GM18507 (cell line): ENCODE measurements around the gene RAB20.
A peak's percentile ranks its signal among the peaks of the same experiment; 100 is the strongest.
"Not testable (repeated sequence)": the region's sequence is repeated elsewhere in the genome, so short reads cannot be mapped to it uniquely, and the experiment has no call there.

Experiments
- DNase-seq: peaks from one replicate; pipeline ENCODE4 v3.0.0; 2011; ENCODE audit warnings: low read depth; ENCODE audit not compliant: insufficient read length; ENCODE audit errors: extremely low spot score
- FAIRE-seq: peaks from 2 replicates; lab custom pipeline; 2011; peaks lifted over from hg19 to GRCh38; lab: Jason Lieb, UNC

RAB20 gene, protein sequence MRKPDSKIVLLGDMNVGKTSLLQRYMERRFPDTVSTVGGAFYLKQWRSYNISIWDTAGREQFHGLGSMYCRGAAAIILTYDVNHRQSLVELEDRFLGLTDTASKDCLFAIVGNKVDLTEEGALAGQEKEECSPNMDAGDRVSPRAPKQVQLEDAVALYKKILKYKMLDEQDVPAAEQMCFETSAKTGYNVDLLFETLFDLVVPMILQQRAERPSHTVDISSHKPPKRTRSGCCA

GRCh38 chr13:110561344-110562035 lies at the start of gene RAB20:
RAB20 (minus strand) TSS chr13:110561722; CDS start chr13:110561519, 203 bp downstream.
- FAIRE-seq = no peak

GRCh38 chr13:110610955-110611595 lies 49.6 kb upstream of the RAB20 start:
- FAIRE-seq = peak; percentile 92
- DNase-seq = peak; percentile 54

More at GRCh38 chr13:110561344-110562035, at the start of gene RAB20:
- DNase-seq = peak; percentile 67

DNA sequence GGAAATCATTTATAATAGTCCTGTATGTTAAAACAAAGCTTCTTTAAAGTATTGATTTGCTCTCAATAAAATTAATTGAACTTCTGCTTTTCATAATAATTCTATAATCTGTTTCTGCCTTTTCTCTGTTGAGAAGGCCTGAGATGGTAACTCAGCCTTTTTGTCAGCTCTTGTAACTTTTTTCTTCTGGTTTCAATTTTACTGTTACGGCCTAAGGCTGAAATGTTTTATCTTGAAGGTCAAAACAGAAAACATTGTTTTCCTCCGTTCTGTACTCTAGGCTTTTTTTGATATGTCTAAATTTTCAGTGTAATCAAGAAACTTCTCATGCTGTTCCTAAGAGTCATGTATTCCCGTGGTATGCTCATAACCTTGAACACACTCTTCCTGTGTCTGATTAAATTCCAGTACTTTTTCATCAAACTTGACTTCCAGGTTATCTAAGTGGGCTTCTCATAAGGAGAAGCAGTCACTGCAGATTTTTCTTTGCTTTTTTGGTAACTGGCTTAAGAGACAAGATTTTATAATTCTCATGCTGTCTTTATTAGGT lies 46.2 kb upstream of the RAB20 start:
- no peak for DNase-seq
- peak; percentile 68 for FAIRE-seq

GRCh38 chr13:110606281-110606680 lies 44.8 kb upstream of the RAB20 start:
- not testable (repeated sequence) for DNase-seq, FAIRE-seq

- DNase-seq (no peak), FAIRE-seq (no peak)
These were observed 43.6 kb upstream of the RAB20 start for GRCh38 chr13:110605132-110605531.

DNA sequence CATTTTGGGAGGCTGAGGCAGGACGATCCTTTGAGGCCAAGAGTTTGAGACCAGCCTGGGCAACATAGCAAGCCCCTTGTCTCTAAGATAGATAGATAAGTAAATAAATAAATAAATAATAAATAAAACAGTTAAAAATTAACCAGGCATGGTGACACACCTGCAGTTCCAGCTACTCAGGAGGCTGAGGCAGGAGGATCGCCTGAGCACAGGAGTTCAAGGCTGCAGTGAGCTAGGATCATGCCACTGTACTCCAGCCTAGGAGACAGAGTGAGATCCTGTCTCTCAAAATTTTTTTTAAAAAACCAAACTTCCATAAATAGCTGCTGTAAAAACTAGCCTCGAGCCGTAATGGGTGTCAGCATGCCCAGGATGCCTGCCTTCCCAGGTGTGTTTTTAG lies 39.5 kb upstream of the RAB20 start:
- no peak for FAIRE-seq
- DNase-seq = no peak

DNA sequence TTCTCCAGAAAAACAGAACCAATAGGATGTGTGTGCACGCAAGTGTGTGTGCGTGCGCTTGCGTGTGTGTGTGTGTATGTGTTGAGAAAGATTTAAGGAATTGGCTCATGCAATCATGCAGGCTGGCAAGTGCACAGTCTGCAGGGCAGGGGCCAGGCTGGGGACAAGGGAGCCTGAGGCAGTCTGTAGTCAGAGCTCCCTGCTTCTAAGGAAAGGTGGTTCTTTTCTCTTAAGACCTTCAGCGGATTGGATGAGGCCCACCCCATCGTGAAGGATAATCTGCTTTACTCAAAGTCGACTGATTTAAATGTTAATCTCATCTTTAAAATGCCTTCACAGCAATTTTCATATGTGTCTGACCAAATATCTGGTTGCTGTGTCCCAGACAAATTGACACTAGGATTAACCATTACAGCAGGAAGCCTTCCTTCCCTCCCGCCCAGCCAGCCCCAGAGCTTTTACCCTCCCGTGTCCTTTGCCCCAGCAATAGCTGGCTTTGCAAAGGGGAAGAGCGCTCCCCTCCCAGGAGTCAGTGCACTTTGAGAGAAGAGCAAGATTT lies 38.8 kb upstream of the RAB20 start:
- DNase-seq (no peak), FAIRE-seq (no peak)

DNA sequence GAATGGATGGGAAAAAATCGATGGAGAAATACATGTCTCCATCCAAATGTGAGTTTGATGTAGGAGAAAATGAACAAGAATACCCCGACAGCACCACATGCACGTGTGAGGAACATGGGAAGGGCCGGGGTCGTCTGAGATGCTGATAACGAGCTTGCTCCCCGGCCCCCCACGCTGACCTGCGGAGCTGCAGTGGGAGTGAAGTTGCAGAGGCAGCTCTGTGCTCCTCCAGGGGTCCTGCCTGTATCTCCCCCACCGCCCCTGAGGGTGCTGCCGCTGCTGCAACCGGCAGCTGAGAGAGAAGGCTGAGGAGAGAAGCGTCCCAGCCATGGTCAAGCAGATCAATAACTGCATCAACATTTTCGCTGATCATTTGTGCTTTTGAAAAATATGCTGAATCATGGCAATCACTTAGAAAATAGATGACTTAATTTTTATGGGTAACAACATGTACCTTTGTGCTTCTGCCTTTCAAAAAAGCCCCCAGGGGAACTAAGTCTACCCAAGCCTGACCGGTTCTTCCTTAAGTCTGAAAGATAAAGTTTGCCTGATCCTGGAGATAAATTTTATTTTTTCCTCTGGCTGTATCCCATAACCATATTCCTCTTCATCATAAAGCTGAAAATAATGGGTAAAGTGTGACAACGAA lies 35.6 kb upstream of the RAB20 start:
- DNase-seq = no peak
- FAIRE-seq = no peak

GRCh38 chr13:110593430-110594130 lies 32.1 kb upstream of the RAB20 start:
- peak; percentile 43 for DNase-seq

GRCh38 chr13:110592665-110593064 lies 31.1 kb upstream of the RAB20 start:
- FAIRE-seq (no peak), DNase-seq (no peak)

More at GRCh38 chr13:110593430-110594130, 32.1 kb upstream of the RAB20 start:
- FAIRE-seq = peak; percentile 92

DNA sequence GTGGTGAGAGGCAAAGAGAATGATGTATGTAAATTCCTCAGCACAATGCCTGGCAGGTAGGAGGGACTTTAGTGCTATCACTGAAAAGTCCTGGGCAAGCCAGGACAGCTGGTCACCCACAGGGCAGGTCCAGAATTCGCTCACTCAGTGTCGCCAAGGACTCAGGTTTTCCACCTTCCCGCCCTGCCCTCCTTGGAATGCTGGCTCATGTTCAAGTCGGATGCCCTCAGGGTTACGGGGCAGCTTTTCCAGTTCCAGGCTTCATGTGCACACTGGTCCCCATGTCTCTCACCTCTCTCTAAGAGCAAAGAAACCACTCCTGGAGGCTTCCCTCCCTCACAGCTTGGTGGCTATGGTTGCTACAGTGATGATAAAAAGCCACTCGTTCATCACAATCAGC lies 29.1 kb upstream of the RAB20 start:
- no peak for DNase-seq
- FAIRE-seq = no peak

DNA sequence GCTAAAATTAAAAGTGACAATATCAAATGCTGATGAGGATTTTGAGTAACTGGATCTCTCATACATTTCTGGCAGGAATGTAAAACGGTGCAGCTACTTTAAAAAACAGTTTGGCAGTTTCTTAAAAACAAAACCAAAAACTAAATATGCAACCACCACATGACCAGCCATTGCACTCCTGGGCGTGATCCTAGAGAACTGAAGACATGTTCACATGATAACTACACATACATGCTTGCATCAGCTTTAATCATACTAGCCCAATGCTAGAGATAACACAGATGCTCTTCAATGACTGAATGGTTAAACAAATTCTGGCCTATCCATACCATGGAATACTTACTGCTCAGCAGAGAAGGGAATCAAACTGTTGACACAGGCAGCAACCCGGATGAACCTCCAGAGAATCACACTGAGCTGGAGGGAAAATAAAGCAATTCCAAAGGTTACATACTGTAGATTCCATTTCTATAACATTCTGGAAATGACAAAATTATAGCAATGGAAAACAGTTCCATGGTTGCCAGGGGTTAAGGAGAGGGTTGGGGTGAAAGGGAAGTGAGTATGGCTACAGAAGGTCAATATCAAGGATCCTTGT lies 28.4 kb upstream of the RAB20 start:
- no peak for FAIRE-seq
- DNase-seq = no peak

DNA sequence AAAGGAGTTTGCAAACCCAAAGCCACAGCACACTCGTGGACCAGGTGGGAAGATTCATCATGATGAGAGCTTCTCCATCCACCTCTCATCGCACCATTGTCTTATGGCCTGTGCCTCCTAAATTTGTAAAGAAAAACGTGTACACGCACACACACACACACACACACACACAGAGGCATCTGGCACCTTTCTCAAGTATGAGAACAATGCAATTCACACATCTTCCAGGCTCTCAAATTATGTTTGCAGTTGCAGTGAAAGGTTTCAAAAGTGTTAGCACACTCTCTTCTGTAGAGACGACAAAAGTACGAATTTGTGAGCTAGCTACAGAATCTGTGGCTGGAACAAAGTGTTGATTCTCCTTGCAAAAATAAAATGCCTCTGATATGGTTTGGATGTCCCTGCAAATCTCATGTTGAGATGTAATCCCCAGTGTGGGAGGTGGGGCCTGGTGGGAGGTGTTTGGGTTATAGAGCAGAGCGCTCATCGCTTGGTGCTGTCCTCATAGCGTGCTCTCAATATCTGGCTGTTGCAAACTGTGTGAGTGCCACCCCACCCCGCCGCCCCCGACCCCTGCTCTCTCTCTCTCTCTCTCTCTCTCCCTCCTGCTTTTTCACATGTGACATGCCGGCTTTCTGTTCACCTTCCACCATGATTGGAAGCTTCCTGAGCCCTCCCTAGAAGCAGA lies 21.8 kb upstream of the RAB20 start:
- DNase-seq (no peak), FAIRE-seq (no peak)

GRCh38 chr13:110582421-110582954 lies 21.0 kb upstream of the RAB20 start:
- no peak for DNase-seq
- no peak for FAIRE-seq

DNA sequence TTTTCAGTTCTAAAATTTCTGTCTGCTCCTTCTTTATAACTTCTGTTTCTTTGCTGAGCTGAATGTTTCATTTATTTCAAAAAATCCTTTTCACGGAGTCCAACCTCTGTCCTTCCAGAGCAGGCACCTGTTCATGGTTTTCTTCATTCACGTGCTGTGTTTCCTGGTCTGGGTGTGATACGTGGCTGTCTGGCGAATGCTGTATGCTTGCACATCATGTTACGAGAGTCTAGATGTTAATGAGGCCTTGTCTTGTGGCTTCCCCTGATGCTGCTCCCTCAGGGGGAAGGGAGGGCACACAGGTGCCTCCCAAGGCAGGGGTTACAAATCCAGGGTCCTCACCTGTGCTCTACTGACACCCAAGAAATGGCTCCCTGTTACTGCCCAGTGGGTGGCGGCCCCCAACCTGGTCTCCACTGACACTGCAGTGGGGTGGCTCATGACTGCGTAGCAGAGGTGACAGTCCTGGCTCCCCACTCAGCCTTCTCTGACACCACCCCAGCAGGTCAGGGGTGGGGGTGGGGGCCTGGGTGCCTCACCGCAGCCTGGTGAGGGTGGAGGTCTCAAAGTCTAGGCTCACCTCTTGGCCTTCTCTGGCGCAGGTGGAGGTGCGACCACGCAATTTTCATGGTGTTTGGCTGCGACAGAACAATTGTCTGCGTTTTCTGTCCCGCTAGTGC lies 20.1 kb upstream of the RAB20 start:
- FAIRE-seq (no peak), DNase-seq (no peak)

GRCh38 chr13:110580800-110581199 lies 19.3 kb upstream of the RAB20 start:
- DNase-seq = no peak
- peak; percentile 5 for FAIRE-seq

DNA sequence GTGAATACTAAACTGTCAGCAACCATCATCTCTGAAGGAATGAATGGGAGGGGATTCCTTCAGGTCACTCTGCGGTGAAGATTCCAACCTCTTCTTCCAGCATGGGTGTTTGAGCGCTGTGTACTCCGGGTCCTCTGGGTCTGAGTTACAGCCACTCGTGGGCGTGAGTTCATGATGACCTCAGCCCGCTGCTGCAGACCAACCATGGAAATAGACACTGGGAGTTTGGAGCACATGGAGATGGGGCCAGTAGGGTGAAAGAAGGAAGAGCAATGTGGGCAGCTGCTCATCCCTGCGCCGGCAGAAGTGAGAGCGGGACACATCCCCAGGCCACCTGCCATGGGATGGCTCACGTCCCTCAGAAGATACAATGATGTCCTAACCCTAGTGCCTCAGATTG lies 16.8 kb upstream of the RAB20 start:
- no peak for FAIRE-seq
- DNase-seq = no peak
